NCI-H1417 (cell line): ENCODE results near the gene SEPSECS.
"Not testable (repeated sequence)": the region's sequence is repeated elsewhere in the genome, so short reads cannot be mapped to it uniquely, and the experiment has no call there.

Source experiments
- DNase-seq, 3 experiments: peaks; one replicate each; lab custom pipeline; 2025; lab: John Stamatoyannopoulos, UW

The SEPSECS gene

DNA sequence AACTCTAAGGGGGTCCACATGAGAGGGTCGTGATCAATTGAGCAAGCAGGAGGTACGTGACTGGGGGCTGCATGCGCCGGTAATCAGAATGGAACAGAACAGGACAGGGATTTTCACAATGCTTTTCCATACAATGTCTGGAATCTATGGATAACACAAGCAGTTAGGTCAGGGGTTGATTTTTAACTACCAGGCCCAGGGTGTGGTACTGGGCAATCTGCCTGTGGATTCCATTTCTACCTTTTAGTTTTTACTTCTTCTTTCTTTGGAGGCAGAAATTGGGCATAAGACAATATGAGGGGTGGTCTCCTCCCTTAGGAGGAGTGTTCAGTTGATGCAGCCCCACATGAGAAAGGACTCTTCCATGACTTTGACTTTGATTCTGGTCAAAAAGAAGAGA is 76.8 kb downstream of the SEPSECS start:
- DNase-seq = not testable (repeated sequence)

DNA sequence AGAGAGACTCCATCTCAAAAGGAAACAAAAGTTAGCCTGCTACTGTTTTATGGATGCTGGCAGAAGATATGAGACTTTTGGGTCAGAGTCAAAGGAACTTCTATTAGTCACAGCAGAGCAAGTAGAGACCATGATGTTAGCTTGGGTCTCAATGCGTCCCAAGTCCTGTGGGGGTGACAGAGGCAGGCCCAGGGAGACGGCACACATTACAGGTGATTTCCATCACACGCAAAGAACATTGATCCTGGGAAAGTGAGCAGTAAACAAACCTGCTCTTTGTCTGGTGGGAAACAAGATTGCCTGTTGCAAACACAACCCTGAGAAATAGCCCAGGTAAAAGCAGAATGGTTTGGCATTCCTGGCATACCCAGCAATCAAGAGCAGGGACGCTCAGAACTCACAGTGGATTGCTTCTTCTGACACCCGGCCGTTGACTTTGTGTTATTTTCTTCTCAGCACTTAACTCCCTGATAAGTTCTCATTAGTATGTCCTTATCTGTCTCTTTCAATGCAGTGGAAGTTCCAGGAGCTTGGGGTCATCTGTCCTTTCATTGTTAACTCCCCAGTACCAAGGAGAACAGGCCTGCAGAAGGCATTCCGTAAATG is 78.3 kb downstream of the SEPSECS start:
- DNase-seq = no peak

DNA sequence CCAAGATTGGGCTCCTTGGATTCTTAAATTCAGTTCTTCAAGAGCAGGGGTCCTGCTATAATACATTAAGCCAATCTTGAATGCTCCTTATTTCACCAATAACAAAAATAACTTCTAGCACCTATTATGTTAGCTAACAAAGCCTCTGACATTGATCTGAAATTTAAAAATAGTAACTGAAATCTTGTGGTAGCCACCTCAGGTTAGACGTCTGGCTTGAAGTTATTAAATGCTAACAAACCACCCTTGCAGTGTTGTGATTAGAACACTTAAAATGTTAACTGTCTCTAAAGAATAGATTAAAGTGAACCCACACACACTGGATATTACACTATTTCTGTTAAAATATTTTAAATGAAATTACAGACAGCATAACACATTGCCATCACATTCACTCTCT is 79.7 kb downstream of the SEPSECS start:
- no peak for DNase-seq

DNA sequence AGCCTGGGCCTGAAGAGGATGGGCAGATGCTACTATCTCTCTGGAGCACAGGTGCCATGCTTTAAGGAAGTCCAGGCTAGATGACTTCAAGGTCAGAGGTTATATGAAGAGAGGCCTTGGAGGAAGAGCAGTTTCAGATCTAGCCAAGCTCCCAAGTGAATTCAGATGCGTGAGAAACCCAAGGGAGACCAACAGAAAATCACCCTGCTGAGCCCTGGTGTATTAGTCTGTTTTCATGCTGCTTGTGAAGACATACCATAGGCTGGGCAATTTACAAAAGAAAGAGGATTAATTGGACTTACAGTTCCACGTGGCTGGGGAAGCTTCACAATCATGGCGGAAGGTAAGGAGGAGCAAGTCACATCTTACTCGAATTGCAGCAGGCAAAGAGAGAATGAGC is 81.7 kb downstream of the SEPSECS start:
- no peak for DNase-seq

DNA sequence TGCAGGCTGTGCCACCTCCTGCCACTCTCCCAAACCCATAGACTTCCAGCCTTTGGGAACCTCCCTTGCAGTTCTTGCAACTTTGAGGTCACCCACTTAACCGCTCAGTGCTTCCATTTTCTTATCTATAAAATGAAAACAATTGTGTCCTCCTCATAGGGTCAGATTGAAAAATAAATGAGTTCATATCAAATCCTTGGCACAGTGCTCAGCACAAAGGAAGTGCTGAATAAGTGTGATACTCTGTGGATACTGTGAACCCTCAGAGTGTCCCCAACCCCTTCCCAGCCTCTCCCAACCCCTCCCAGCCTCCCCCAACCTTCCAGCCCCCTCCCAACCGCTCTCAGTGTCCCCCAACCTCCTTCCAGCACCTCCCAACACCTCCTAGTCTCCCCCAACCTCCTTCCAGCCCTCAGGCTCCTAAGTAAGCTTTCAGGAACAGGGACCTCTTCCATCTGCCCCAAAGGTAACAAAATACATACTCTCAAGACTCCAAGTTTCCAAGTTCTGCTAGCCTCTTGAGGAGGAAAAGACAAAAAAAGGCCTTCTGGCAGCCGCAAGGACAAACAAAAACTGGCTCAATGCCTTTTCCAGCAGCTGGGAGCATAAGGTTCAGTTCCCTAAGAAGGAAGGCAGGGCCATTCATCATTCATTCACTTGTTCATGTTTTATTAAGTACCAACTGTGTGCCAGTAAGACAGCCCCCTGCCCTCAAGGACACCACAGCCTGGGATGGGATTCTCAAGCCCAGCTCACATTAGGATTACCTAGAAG is 83.4 kb downstream of the SEPSECS start:
- no peak for DNase-seq

DNA sequence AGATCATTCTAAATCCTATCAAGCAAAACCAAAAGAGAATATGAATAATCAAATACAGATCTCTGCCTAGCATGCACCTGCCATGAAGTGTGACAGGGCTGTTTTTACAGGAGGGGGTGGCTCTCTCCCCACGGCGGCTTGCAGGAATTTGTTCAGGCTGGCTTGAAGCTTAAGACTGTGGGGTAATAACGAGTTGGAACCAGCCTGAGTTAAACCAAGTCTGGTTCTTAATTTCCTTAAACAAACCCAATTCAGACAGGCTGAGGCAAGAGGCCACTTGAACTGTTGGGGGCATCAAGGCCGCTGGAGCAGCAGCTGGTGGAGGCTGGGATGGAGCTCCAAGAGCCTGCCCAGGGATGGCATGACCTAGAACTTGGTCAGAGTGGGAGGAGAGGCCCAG is 84.4 kb downstream of the SEPSECS start:
- DNase-seq = peak in 1 of 3 experiments; percentile 79

DNA sequence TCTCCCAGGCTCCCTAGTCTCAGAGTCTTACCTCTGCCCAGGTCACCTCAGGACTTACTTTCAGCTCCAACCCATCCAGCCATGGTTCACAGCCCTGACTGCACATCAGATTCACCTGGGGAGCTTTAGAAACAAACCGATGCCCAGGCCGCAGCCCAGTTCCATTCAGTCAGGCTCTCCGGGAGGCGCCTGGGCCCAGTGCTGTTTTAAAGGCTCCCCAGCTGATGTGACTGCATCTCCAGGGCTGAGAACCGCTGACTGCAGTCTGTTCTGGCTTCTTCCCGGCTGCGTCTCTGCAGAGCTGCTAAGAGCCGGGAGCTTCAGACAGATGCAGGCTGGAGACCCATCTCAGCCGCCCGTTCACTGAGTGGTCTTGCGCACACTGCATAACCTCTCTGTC is 85.1 kb downstream of the SEPSECS start:
- no peak for DNase-seq

DNA sequence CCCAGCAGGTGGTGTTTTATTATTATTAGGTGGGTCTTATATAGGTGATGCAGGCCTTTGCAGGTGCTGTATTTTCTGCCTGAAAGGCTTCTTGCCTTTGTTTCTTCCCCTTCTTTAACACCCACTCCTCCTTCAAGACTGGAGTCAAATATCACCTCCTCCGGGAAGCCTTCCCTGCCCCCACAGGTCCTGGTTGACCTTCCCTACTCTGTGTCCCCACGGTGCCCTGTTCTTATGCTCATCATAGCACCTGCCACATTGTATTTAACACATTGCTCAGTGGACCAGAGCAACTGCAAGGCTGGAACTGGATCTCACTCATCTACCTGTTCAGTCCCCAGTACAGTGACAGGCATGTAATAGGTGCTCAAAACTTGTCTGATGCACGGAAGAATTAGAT is 89.7 kb downstream of the SEPSECS start:
- no peak for DNase-seq
